AG09319 (cell line): ENCODE data around the gene STIL.

Experiments used
- DNase-seq: peaks from one replicate; pipeline ENCODE4 v3.0.0-alpha.2; 2010; ENCODE audit warnings: low read depth; ENCODE audit errors: extremely low read depth
- CTCF ChIP-seq: IDR thresholded peaks from 2 replicates; pipeline ENCODE4 v1.5.1; 2011; ENCODE audit warnings: low read depth, mild to moderate bottlenecking, inconsistent platforms, low read length, moderate library complexity

STIL gene

GRCh38 chr1:47232187-47232874 lies 81.6 kb downstream of the STIL start, which contains the start of gene TAL1:
Gene TAL1 (minus strand): TSS chr1:47232225. CDS start chr1:47225888, 6,337 bp downstream.
- no peak for TF ChIP-seq CTCF
- no peak for DNase-seq

GRCh38 chr1:47231301-47232186 lies 82.4 kb downstream of the STIL start:
- DNase-seq = no peak
- TF ChIP-seq CTCF = no peak

- DNase-seq = no peak
- TF ChIP-seq CTCF = no peak
These were observed 83.2 kb downstream of the STIL start for GRCh38 chr1:47230692-47231300.

- DNase-seq = no peak
- TF ChIP-seq CTCF = no peak
These were observed 83.9 kb downstream of the STIL start for GRCh38 chr1:47229886-47230691.

GRCh38 chr1:47229031-47229885 lies 84.7 kb downstream of the STIL start:
- no peak for DNase-seq
- TF ChIP-seq CTCF = no peak

- no peak for TF ChIP-seq CTCF
- DNase-seq = no peak
These were observed 85.3 kb downstream of the STIL start for GRCh38 chr1:47228644-47229030.
